Body of pancreas (tissue), 4 donors: ENCODE data around the gene GPRASP3.

Source experiments
- POLR2A ChIP-seq, 3 donors: fragments of 450-650 bp; IDR thresholded peaks; one replicate each; pipeline ENCODE4 v1.6.1; 2016; ENCODE audit warnings: antibody characterized with exemption in 3 of 3, mild to moderate bottlenecking in 2 of 3
- TF ChIP-seq, protein P1 (sequence below), 7 experiments: fragments of 450-650 bp in 4 of 7; fragments of 200-600 bp in 3 of 7; sonication (generic) in 3 of 7; IDR thresholded peaks; one replicate each; pipeline ENCODE4 v1.5.1; 2016 to 2019; ENCODE audit warnings: antibody characterized with exemption in 7 of 7

DNA sequence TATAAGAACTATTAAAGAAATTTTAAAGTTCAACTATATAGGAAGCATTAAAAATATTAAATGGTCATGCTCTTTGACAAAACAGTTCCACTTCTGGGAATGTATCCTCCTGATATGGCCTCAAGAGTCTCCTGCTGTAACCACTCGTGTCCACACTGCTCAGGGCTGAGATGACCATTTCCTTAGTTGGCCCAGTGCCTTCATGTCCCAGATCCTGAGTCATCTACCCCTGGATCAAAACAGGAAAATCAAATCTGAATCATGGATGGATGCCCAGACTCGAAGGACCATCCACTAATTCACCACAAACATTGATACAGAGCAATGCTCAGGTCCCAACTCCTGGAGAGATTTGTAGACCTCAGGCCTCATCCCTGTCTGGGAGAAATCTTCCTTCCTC lies 44.7 kb downstream of the GPRASP3 start:
- TF ChIP-seq, protein P1, sequence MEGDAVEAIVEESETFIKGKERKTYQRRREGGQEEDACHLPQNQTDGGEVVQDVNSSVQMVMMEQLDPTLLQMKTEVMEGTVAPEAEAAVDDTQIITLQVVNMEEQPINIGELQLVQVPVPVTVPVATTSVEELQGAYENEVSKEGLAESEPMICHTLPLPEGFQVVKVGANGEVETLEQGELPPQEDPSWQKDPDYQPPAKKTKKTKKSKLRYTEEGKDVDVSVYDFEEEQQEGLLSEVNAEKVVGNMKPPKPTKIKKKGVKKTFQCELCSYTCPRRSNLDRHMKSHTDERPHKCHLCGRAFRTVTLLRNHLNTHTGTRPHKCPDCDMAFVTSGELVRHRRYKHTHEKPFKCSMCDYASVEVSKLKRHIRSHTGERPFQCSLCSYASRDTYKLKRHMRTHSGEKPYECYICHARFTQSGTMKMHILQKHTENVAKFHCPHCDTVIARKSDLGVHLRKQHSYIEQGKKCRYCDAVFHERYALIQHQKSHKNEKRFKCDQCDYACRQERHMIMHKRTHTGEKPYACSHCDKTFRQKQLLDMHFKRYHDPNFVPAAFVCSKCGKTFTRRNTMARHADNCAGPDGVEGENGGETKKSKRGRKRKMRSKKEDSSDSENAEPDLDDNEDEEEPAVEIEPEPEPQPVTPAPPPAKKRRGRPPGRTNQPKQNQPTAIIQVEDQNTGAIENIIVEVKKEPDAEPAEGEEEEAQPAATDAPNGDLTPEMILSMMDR (IDR thresholded peaks at IDR 0.05), result no peak
- TF ChIP-seq POLR2A (IDR thresholded peaks at IDR 0.05), result no peak
